HCT116 (cell line): ENCODE measurements around the gene PPM1A. TPM values are rescaled to one million over a fixed set of nuclear protein-coding genes. Genes with fewer than 3 reads are reported as not detected.

Experiments used
- ATAC-seq: fragments of 200-7000 bp; cut with Tn5 transposase; 2 replicates; pipeline ENCODE4 v1.9.1; 2020; ENCODE audit warnings: mild to moderate bottlenecking, moderate library complexity
- BruUV-seq: library from RNA; stranded (reverse); fragments of 400-500 nt; replicated peaks from 2 replicates; lab custom pipeline; 2021; lab: Mats Ljungman, UMichigan
- CTCF ChIA-PET: fragments of 300-600 bp; sonication (Branson Sonifier 250); formaldehyde crosslinking; loops from one replicate; lab custom pipeline; 2021; ENCODE audit warnings: antibody characterized with exemption; lab: Charles Lee
- POLR2A ChIA-PET: fragments of 300-600, 350-600 bp; sonication (Branson Sonifier 250); formaldehyde crosslinking; loops from one replicate; lab custom pipeline; 2021; ENCODE audit warnings: antibody characterized with exemption; lab: Charles Lee
- RAD21 ChIA-PET, 2 experiments: fragments of 300-600 bp; sonication (Branson Sonifier 250); formaldehyde crosslinking; loops; one replicate each; lab custom pipeline; 2023; ENCODE audit warnings: low total read pairs in 2 of 2; ENCODE audit not compliant: uncharacterized antibody in 2 of 2, unreplicated experiment in 2 of 2, low non-redundant PET in 1 of 2; lab: Charles Lee
- DNase-seq: peaks from one replicate; pipeline ENCODE4 v3.0.0-alpha.2; 2010; ENCODE audit warnings: low read depth, low spot score
- H2AFZ ChIP-seq: fragments of 200-600 bp; shearing (Covaris generic), sonication (generic); 2 replicates; pipeline ENCODE4 v1.6.1; 2017; ENCODE audit warnings: low read depth, mixed run types, mixed read lengths, antibody characterized with exemption, low read length; ENCODE audit not compliant: poor library complexity, severe bottlenecking
- H3K27ac ChIP-seq: 2 replicates; pipeline ENCODE4 v1.5.1; 2012; ENCODE audit warnings: low read depth, low read length
- H3K27me3 ChIP-seq: fragments of 200-600 bp; sonication (generic); 2 replicates; pipeline ENCODE4 v1.6.1; 2016; ENCODE audit warnings: mixed run types, low read length, mixed read lengths; ENCODE audit not compliant: insufficient read depth
- H3K36me3 ChIP-seq, 2 experiments: fragments of 200-500 bp in 1 of 2; fragments of 200-600 bp in 1 of 2; sonication (Bioruptor generic) in 1 of 2; sonication (generic) in 1 of 2; 2 replicates each; pipeline versions ENCODE4 v1.5.1 to v1.6.1; 2014 to 2016; ENCODE audit warnings: low read length in 2 of 2, inconsistent platforms in 1 of 2, mixed read lengths in 1 of 2, mixed run types in 1 of 2; ENCODE audit not compliant: insufficient read depth in 2 of 2, control insufficient read depth in 1 of 2
- H3K4me1 ChIP-seq, 2 experiments: fragments of 200-600 bp in 1 of 2; sonication (generic) in 1 of 2; 2 replicates each; pipeline versions ENCODE4 v1.5.1 to v1.6.1; 2012 to 2017; ENCODE audit warnings: low read length in 2 of 2, inconsistent platforms in 1 of 2, mild to moderate bottlenecking in 1 of 2, mixed read lengths in 1 of 2, mixed run types in 1 of 2, moderate library complexity in 1 of 2; ENCODE audit not compliant: insufficient read depth in 2 of 2, control insufficient read depth in 1 of 2
- H3K4me2 ChIP-seq: fragments of 200-600 bp; sonication (generic); 2 replicates; pipeline ENCODE4 v1.6.1; 2017; ENCODE audit warnings: mixed run types, low read length, mixed read lengths
- H3K4me3 ChIP-seq, 2 experiments: fragments of 200-600 bp in 1 of 2; sonication (generic) in 1 of 2; replicated peaks in 1 of 2; 2 replicates each; pipeline ENCODE4 v1.5.1; 2011 to 2016; ENCODE audit warnings: low read length in 2 of 2, control low read depth in 1 of 2, low read depth in 1 of 2, mild to moderate bottlenecking in 1 of 2, mixed read lengths in 1 of 2, mixed run types in 1 of 2
- H3K79me2 ChIP-seq: fragments of 200-600 bp; sonication (generic); 2 replicates; pipeline ENCODE4 v1.6.1; 2017; ENCODE audit warnings: mild to moderate bottlenecking, mixed run types, low read length, moderate library complexity, mixed read lengths; ENCODE audit not compliant: insufficient read depth
- H3K9ac ChIP-seq: fragments of 200-600 bp; sonication (generic); 2 replicates; pipeline ENCODE4 v1.6.1; 2016; ENCODE audit warnings: low read length, mixed read lengths
- H3K9me2 ChIP-seq: fragments of 200-600 bp; sonication (generic), shearing (Covaris generic); 2 replicates; pipeline ENCODE4 v1.6.1; 2017; ENCODE audit warnings: mixed run types, mild to moderate bottlenecking, moderate library complexity; ENCODE audit not compliant: insufficient read depth
- H3K9me3 ChIP-seq, 2 experiments: fragments of 200-500 bp in 1 of 2; fragments of 200-600 bp in 1 of 2; sonication (Bioruptor generic) in 1 of 2; sonication (generic) in 1 of 2; 2 replicates each; pipeline ENCODE4 v1.6.1; 2014 to 2017; ENCODE audit warnings: low read length in 2 of 2, mixed read lengths in 2 of 2, inconsistent platforms in 1 of 2, low read depth in 1 of 2, mild to moderate bottlenecking in 1 of 2, mixed run types in 1 of 2, moderate library complexity in 1 of 2; ENCODE audit not compliant: control insufficient read depth in 1 of 2, insufficient read depth in 1 of 2
- H4K20me1 ChIP-seq: fragments of 200-600 bp; sonication (generic), shearing (Covaris generic); 2 replicates; pipeline ENCODE4 v1.6.1; 2017; ENCODE audit warnings: mixed run types, mild to moderate bottlenecking, moderate library complexity; ENCODE audit not compliant: insufficient read depth
- ATF3 ChIP-seq: IDR thresholded peaks from 2 replicates; pipeline ENCODE4 v1.6.1; 2012
- CEBPB ChIP-seq: IDR thresholded peaks from 2 replicates; pipeline ENCODE4 v1.6.1; 2012; ENCODE audit warnings: low read depth
- EGR1 ChIP-seq: IDR thresholded peaks from 2 replicates; pipeline ENCODE4 v1.6.1; 2012; ENCODE audit warnings: low read depth
- EZH2phosphoT487 ChIP-seq: fragments of 200-600 bp; IDR thresholded peaks from 2 replicates; pipeline ENCODE4 v1.6.1; 2018; ENCODE audit warnings: antibody characterized with exemption, borderline replicate concordance
- FOSL1 ChIP-seq: IDR thresholded peaks from 2 replicates; pipeline ENCODE4 v1.6.1; 2012; ENCODE audit warnings: low read depth
- MAX ChIP-seq: IDR thresholded peaks from 2 replicates; pipeline ENCODE4 v1.6.1; 2012
- SIN3A ChIP-seq: IDR thresholded peaks from 2 replicates; pipeline ENCODE4 v1.6.1; 2012; ENCODE audit warnings: low read depth
- SP1 ChIP-seq: IDR thresholded peaks from 2 replicates; pipeline ENCODE4 v1.6.1; 2012; ENCODE audit warnings: low read depth
- TCF7L2 ChIP-seq: IDR thresholded peaks from 2 replicates; pipeline ENCODE4 v1.7.0; 2011; ENCODE audit warnings: borderline replicate concordance, inconsistent platforms; ENCODE audit not compliant: insufficient read depth, insufficient read length; ENCODE audit errors: extremely low read depth
- YY1 ChIP-seq: IDR thresholded peaks from 2 replicates; pipeline ENCODE4 v1.6.1; 2011; ENCODE audit warnings: low read length, low read depth, moderate library complexity, mild to moderate bottlenecking; ENCODE audit not compliant: insufficient replicate concordance; ENCODE audit errors: extremely low read depth
- intact Hi-C: fragments of 100-400 bp; cut with micrococcal nuclease; formaldehyde crosslinking; loops from 2 replicates; pipeline ENCODE4 v1.10.0; 2022
- total RNA-seq: library from RNA; stranded (reverse); gene quantifications from one replicate; pipeline ENCODE4 v1.2.1, GENCODE V29; 2021; ENCODE audit not compliant: unreplicated experiment
- TF ChIP-seq, protein P1 (sequence below), 3 experiments: fragments of 200-600 bp in 1 of 3; sonication (generic) in 1 of 3; IDR thresholded peaks in 2 of 3; conservative IDR thresholded peaks in 1 of 3; 2 replicates each; pipeline ENCODE4 v1.5.1; 2012 to 2017; ENCODE audit warnings: low read depth in 2 of 3, low read length in 2 of 3, antibody characterized with exemption in 1 of 3, borderline replicate concordance in 1 of 3, control low read depth in 1 of 3, mild to moderate bottlenecking in 1 of 3, mixed read lengths in 1 of 3, mixed run types in 1 of 3, moderate library complexity in 1 of 3; ENCODE audit not compliant: insufficient read depth in 1 of 3
- TF ChIP-seq, protein P2 (sequence below): IDR thresholded peaks from 2 replicates; pipeline ENCODE4 v1.6.1; 2011; ENCODE audit warnings: mild to moderate bottlenecking, low read length, moderate library complexity; ENCODE audit not compliant: insufficient replicate concordance; ENCODE audit errors: extremely low read depth

Gene PPM1A
- total RNA-seq, 1 experiment from 2014 or later, result 32.8 TPM

GRCh38 chr14:60214415-60215126 is 34.5 kb upstream of the PPM1A start:
- H3K36me3 ChIP-seq, result no peaks in the 10 kb centered on the region
- intact Hi-C loops, result no loop called here
- CTCF ChIA-PET, result no interaction called here
- no peak overlapping the region for H2AFZ ChIP-seq
- H3K9ac ChIP-seq, result no peak overlapping the region
- TF ChIP-seq TCF7L2, result no peak
- TF ChIP-seq SP1, result no peak
- TF ChIP-seq CEBPB, result no peak
- no peak for TF ChIP-seq ATF3
- no peak for DNase-seq
- no peak for ATAC-seq
- no TSS peak for BruUV-seq
- H3K4me2 ChIP-seq, result no peak overlapping the region
- RAD21 ChIA-PET, result no interaction called here
- no peaks in the 10 kb centered on the region for H3K27me3 ChIP-seq
- no peaks in the 10 kb centered on the region for H3K9me3 ChIP-seq
- POLR2A ChIA-PET, result no interaction called here
- no peaks in the 10 kb centered on the region for H3K9me2 ChIP-seq
- H3K4me1 ChIP-seq, result no peaks in the 10 kb centered on the region
- no peaks in the 10 kb centered on the region for H3K79me2 ChIP-seq
- no peak overlapping the region for H3K4me3 ChIP-seq
- H4K20me1 ChIP-seq, result no peaks in the 10 kb centered on the region
- H3K27ac ChIP-seq, result no peak overlapping the region

GRCh38 chr14:60215127-60215444 is 33.9 kb upstream of the PPM1A start:
- TF ChIP-seq FOSL1 (no peak), TCF7L2 (no peak), SIN3A (no peak), EZH2phosphoT487 (no peak), EGR1 (no peak), SP1 (no peak), ATF3 (no peak), YY1 (no peak), CEBPB (no peak), MAX (no peak)
- TF ChIP-seq, protein P1, sequence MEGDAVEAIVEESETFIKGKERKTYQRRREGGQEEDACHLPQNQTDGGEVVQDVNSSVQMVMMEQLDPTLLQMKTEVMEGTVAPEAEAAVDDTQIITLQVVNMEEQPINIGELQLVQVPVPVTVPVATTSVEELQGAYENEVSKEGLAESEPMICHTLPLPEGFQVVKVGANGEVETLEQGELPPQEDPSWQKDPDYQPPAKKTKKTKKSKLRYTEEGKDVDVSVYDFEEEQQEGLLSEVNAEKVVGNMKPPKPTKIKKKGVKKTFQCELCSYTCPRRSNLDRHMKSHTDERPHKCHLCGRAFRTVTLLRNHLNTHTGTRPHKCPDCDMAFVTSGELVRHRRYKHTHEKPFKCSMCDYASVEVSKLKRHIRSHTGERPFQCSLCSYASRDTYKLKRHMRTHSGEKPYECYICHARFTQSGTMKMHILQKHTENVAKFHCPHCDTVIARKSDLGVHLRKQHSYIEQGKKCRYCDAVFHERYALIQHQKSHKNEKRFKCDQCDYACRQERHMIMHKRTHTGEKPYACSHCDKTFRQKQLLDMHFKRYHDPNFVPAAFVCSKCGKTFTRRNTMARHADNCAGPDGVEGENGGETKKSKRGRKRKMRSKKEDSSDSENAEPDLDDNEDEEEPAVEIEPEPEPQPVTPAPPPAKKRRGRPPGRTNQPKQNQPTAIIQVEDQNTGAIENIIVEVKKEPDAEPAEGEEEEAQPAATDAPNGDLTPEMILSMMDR (IDR thresholded peaks at IDR 0.05 in 2 of 3, conservative IDR thresholded peaks at IDR 0.05 in 1 of 3; ENCODE audit: borderline replicate concordance in 1 of 3, insufficient read depth in 1 of 3, low read depth in 2 of 3, low read length in 2 of 3), result no peak
- TF ChIP-seq, protein P2, sequence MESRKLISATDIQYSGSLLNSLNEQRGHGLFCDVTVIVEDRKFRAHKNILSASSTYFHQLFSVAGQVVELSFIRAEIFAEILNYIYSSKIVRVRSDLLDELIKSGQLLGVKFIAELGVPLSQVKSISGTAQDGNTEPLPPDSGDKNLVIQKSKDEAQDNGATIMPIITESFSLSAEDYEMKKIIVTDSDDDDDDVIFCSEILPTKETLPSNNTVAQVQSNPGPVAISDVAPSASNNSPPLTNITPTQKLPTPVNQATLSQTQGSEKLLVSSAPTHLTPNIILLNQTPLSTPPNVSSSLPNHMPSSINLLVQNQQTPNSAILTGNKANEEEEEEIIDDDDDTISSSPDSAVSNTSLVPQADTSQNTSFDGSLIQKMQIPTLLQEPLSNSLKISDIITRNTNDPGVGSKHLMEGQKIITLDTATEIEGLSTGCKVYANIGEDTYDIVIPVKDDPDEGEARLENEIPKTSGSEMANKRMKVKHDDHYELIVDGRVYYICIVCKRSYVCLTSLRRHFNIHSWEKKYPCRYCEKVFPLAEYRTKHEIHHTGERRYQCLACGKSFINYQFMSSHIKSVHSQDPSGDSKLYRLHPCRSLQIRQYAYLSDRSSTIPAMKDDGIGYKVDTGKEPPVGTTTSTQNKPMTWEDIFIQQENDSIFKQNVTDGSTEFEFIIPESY, result no peak
- Histone ChIP-seq H3K27ac (no peak overlapping the region), H2AFZ (peak overlapping the region; percentile 20), H3K79me2 (no peaks in the 10 kb centered on the region), H3K4me1 (no peaks in the 10 kb centered on the region), H4K20me1 (no peaks in the 10 kb centered on the region), H3K36me3 (no peaks in the 10 kb centered on the region), H3K9ac (no peak overlapping the region), H3K9me2 (no peaks in the 10 kb centered on the region), H3K27me3 (no peaks in the 10 kb centered on the region), H3K4me3 (no peak overlapping the region), H3K9me3 (no peaks in the 10 kb centered on the region), H3K4me2 (no peak overlapping the region)
- ChIA-PET CTCF (no interaction called here), RAD21 (no interaction called here), POLR2A (no interaction called here)
- ATAC-seq (no peak), DNase-seq (no peak)
- BruUV-seq, result no TSS peak
- intact Hi-C loops, result no loop called here
